OCI-LY7 (cell line): ENCODE data around the gene PRKX.

Experiments
- CTCF ChIP-seq: fragments of 200-600 bp; sonication (generic); conservative IDR thresholded peaks from 2 replicates; pipeline ENCODE4 v1.5.1; 2014; ENCODE audit warnings: mild to moderate bottlenecking, antibody characterized with exemption, low read length, moderate library complexity, mixed read lengths
- EZH2phosphoT487 ChIP-seq: fragments of 200-600 bp; sonication (generic); IDR thresholded peaks from 2 replicates; pipeline ENCODE4 v1.6.1; 2018; ENCODE audit warnings: low read depth, borderline replicate concordance, mild to moderate bottlenecking, mixed run types, antibody characterized with exemption, low read length, moderate library complexity, mixed read lengths

- TF ChIP-seq CTCF, result no peak
- no peak for TF ChIP-seq EZH2phosphoT487
Measured at GRCh38 chrX:3717742-3718420, 4.4 kb upstream of the PRKX start.
